ENCODE data around the gene GNAQ.

The GNAQ gene

DNA sequence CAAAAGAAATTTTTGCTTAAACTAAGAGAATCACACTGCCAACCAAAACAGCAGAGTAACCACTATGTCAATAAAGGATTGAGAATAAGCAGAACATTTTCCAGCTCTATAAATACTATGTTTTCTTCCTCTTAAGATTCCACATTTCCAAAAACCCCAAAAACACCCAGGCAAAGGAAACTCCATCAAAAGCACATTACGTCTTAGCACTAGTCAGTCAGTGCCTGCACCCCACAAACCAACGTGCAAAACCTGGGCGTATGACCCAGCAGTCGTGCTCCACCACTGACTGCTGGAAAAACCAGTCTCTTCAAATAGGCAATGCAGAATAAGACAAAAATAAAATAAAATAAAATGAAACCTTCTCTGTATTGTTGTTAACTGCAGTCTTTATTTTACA, 85.3 kb downstream of the GNAQ start:
- H3K27ac ChIP-seq: peak overlapping the region; percentile 8
- DNase-seq: no peak
- H3K36me3 ChIP-seq (replicated peaks): no peaks in the 10 kb centered on the region
- no peaks in the 10 kb centered on the region for H3K27me3 ChIP-seq (replicated peaks)
- no peak overlapping the region for H3K4me3 ChIP-seq (ENCODE audit: low read depth, low read length)
- in situ Hi-C loops (cut with HindIII; ENCODE audit: low pct_ligation_motif_present, low sequenced_read_pairs): no loop called here
- no peak for TF ChIP-seq CTCF (IDR thresholded peaks at IDR 0.05; ENCODE audit: low read depth, low read length, missing control alignments)

GRCh38 chr9:77945798-77946197, 85.8 kb downstream of the GNAQ start:
- in situ Hi-C loops (cut with HindIII; ENCODE audit: low pct_ligation_motif_present, low sequenced_read_pairs): no loop called here
- no peaks in the 10 kb centered on the region for H3K27me3 ChIP-seq (replicated peaks)
- H3K36me3 ChIP-seq (replicated peaks): no peaks in the 10 kb centered on the region
- TF ChIP-seq CTCF (IDR thresholded peaks at IDR 0.05; ENCODE audit: low read depth, low read length, missing control alignments): no peak
- H3K27ac ChIP-seq: peak overlapping the region; percentile 14
- DNase-seq: peak; percentile 52
- H3K4me3 ChIP-seq (ENCODE audit: low read depth, low read length): no peak overlapping the region

DNA sequence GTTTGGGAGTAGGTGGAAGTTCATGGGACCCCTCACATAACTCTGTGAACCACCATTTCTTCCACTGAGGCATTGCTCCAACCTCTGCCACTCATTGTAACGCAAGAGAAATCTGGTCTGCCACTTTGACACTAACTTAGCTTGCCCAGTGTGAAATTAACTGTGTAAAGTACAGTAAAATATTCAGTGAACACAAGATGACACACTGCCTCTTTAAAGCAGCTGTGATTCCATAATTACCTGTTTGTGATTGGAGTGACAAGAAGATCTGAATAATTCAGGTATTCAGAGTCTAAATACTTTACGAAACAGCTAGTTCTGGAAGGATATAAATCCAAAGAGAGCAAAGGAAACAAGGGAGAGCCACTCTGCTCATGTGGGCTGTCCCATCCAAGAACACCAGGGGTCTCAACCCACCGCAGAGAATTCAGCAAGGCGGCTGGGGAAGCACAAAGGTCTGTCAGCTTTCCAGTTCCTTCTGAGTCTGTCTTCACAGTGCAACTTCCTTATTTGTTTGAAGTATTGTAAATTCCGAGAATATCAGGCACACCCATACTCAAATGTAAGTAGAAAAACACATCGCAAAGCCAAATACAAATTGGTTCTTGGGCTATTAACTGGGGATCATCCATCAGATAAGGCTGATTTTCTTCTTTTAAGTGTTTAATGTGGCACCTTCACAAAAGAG, 86.9 kb downstream of the GNAQ start:
- Histone ChIP-seq H3K27me3 (replicated peaks) (no peaks in the 10 kb centered on the region), H3K36me3 (replicated peaks) (no peaks in the 10 kb centered on the region), H3K27ac (no peak overlapping the region), H3K4me3 (ENCODE audit: low read depth, low read length) (no peak overlapping the region)
- in situ Hi-C loops (cut with HindIII; ENCODE audit: low pct_ligation_motif_present, low sequenced_read_pairs): no loop called here
- peak; percentile 15 for TF ChIP-seq CTCF (IDR thresholded peaks at IDR 0.05; ENCODE audit: low read depth, low read length, missing control alignments)
- DNase-seq: no peak

DNA sequence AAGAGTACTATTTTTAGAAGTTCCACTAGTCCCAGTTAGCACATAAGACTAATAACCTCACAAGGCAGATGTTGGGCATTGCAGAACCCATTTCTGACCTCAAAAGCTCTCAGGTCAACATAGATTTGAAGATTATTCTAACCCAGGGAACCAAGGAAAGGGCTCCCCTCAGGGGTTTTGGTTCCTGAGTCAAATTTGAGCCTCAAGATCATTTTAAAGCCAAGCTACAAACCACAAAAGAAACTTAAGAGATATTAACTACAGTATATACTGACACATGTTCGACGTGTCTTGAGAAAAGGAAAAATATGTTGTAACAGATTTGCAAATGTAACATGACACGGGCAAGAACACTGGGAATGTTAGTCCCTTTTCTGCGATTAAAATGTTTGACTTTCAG, 88.6 kb downstream of the GNAQ start:
- TF ChIP-seq CTCF (IDR thresholded peaks at IDR 0.05; ENCODE audit: low read depth, low read length, missing control alignments): no peak
- DNase-seq: no peak
- Histone ChIP-seq H3K27me3 (replicated peaks) (no peaks in the 10 kb centered on the region), H3K27ac (no peak overlapping the region), H3K4me3 (ENCODE audit: low read depth, low read length) (no peak overlapping the region), H3K36me3 (replicated peaks) (no peaks in the 10 kb centered on the region)
- in situ Hi-C loops (cut with HindIII; ENCODE audit: low pct_ligation_motif_present, low sequenced_read_pairs): no loop called here

- Histone ChIP-seq H3K4me3 (ENCODE audit: low read depth, low read length) (no peak overlapping the region), H3K36me3 (replicated peaks) (no peaks in the 10 kb centered on the region), H3K27me3 (replicated peaks) (no peaks in the 10 kb centered on the region), H3K27ac (no peak overlapping the region)
- in situ Hi-C loops (cut with HindIII; ENCODE audit: low pct_ligation_motif_present, low sequenced_read_pairs): no loop called here
- DNase-seq: peak; percentile 24
- no peak for TF ChIP-seq CTCF (IDR thresholded peaks at IDR 0.05; ENCODE audit: low read depth, low read length, missing control alignments)
These were observed 92.4 kb downstream of the GNAQ start for GRCh38 chr9:77939149-77939668.

DNA sequence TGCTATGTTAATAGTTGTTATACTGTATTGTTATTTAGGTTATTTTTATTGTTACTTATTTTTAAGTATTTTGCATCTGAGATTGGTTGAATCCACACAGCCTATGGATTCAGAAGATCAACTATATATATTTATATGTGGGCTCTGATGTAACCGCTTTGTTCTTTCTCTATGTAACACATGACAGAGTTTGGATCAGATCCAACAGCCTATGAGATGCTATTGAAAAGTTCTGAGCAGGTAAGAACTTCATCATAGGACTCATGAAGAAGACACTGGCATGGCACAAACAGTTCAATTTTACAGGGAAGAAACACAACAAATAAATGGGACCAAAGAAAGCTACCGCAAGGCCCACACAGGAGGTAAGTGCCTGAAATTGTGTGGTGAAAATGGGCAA, 93.4 kb downstream of the GNAQ start:
- Histone ChIP-seq H3K27me3 (replicated peaks) (no peaks in the 10 kb centered on the region), H3K36me3 (replicated peaks) (no peaks in the 10 kb centered on the region), H3K4me3 (ENCODE audit: low read depth, low read length) (no peak overlapping the region), H3K27ac (no peak overlapping the region)
- DNase-seq: no peak
- TF ChIP-seq CTCF (IDR thresholded peaks at IDR 0.05; ENCODE audit: low read depth, low read length, missing control alignments): no peak
- in situ Hi-C loops (cut with HindIII; ENCODE audit: low pct_ligation_motif_present, low sequenced_read_pairs): no loop called here
